GM19372 (cell line): ENCODE results near the gene ZBTB44.
"Not testable (repeated sequence)": the region's sequence is repeated elsewhere in the genome, so short reads cannot be mapped to it uniquely, and the experiment has no call there.

ENCODE experiments used
- ATAC-seq: cut with Tn5 transposase; IDR thresholded peaks from one replicate; pipeline ENCODE4 v1.9.1; 2021; ENCODE audit warnings: mild to moderate bottlenecking, low read depth, moderate library complexity; ENCODE audit not compliant: unreplicated experiment

ZBTB44 gene, protein sequence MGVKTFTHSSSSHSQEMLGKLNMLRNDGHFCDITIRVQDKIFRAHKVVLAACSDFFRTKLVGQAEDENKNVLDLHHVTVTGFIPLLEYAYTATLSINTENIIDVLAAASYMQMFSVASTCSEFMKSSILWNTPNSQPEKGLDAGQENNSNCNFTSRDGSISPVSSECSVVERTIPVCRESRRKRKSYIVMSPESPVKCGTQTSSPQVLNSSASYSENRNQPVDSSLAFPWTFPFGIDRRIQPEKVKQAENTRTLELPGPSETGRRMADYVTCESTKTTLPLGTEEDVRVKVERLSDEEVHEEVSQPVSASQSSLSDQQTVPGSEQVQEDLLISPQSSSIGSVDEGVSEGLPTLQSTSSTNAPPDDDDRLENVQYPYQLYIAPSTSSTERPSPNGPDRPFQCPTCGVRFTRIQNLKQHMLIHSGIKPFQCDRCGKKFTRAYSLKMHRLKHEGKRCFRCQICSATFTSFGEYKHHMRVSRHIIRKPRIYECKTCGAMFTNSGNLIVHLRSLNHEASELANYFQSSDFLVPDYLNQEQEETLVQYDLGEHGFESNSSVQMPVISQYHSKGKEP

DNA sequence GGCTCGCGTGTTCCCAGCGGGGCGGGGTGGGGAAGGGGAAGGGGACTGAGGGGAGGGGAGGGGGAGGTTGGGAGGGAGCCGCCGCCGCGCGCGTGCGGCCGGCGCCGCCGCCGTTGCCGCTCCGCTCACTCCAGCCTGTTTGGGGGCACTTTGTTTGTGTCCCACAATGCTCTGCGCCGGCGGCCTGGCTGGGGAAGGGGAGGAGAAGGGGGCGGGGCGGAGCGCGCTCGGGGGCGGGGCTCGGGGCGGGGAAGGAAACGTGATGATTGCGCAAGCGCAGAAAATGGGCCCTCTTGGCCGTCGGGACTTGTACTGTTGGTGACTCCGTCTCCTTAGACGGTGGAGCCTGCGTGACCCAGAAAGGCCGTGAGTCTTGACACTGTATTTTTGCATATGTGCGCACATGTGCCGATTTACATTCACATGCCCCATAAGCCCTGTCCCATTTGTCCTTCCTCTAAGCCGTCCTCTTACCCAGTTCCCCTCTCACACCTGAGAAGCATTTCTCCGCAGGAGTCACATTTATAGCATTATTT lies at the start of gene ZBTB44:
ZBTB44 (minus strand) TSS at position 168 of the 536 bp plus-strand sequence. CDS start 53,044 bp downstream, outside the sequence.
- peak; percentile 58 for ATAC-seq

DNA sequence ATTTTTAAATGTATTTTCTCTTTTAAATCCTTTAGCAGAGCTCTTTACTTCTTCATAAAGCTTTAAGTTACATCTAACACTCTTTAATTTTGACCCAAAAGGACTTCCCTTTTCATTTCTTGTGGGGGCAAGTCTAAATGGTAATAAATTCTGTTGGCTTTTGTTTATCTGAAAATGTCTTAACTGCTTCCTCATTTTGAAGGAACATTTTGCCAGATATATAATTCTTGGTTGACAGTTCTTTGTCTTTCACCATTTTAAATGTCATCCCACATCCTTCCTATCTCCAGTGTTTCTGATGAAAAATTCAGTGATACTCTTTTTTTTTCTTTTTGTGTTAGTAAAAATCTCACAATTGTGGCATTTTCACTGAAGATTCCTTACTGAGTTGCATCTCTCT lies 44.7 kb upstream of the ZBTB44 start:
- no peak for ATAC-seq

DNA sequence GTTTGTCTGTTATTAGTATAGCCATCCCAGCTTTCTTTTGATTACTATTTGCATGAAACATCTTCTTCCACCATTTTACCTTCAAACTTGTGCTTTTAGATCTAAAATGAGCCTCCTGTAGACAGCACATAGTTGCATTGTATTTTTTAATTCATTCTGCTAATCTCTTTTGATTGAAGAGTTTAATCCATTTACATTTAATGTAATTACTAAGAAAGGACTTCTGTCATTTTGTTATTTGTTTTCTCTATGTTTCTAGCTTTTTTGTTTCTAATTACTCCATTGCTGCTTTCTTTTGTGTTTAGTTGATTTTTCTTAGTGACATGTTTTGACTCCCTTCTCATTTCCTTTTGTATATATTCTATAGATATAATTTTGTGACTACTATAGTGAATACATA lies 43.7 kb upstream of the ZBTB44 start:
- ATAC-seq: no peak

GRCh38 chr11:130347261-130347660 lies 32.5 kb upstream of the ZBTB44 start:
- ATAC-seq: no peak

DNA sequence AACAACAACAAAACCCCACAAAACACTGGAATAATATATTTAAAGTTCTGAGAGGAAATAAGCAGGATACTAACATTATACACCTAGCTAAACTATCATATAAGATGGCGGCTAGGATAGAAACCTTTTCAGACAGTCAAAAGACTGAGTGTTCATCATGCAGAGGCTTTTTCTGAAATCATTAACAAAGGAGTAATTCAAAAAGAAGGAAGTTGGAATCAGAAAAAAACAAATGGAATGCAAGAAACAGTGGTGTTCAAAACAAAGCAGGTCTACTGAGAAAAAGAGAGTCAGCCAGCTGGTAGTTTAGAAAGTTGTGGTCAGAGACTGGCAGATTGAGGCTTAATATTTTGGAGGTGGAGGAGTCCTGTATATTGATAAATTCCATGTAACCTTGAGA lies 30.1 kb upstream of the ZBTB44 start:
- no peak for ATAC-seq

GRCh38 chr11:130340671-130341319 lies 26.1 kb upstream of the ZBTB44 start:
- no peak for ATAC-seq

GRCh38 chr11:130338667-130339066 lies 23.9 kb upstream of the ZBTB44 start:
- no peak for ATAC-seq

DNA sequence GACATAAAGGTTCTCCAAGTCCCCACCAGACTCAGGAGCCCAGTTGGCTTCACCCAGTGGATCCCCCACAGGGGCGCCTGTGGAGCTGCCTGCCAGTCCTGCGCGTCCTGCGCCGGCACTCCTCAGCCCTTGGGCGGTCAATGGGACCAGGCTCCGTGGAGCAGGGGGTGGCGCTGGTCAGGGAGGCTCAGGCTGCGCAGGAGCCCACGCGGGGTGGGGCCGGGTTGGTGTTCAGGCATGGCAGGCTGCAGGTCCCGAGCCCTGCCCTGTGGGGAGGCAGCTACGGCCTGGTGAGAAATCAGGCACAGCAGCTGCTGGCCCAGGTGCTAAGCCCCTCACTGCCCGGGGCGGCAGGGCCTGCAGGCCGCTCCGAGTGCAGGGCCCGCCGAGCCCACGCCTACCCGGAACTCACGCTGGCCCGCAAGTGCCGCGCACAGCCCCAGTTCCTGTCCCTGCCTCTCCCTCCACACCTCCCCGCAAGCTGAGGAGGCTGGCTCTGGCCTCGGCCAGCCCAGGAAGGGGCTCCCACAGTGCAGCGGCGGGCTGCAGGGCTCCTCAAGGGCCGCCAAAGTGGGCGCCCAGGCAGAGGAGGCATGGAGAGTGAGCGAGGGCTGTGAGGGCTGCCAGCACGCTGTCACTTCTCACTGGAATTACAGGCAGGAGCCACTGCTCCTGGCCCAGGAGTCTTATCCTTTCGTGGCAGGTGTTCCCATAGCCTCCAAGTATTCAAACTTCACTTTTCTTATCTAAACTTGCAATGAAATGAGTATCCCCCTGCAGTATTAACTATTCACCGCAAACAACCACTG lies 22.8 kb upstream of the ZBTB44 start:
- ATAC-seq: no peak

DNA sequence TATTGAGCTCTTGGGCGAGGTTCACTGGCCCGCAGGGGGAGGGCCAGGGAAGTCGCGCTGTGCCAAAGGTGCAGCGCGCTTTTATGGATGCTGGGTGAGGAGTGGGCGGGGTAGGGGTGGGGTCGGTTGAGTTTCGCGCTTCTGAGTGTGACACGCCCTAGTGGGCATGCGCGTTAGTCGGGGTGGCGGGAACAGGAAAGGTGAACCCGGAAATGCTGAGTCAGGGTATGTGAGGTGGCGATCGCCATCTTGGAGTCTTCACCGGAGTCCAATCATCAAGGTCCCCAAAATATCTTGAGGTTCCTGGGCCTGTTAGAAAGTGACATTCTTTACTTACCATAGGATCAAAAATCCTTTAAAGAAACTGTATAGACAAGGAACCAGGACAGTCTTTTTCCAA lies 16.7 kb upstream of the ZBTB44 start:
- not testable (repeated sequence) for ATAC-seq

DNA sequence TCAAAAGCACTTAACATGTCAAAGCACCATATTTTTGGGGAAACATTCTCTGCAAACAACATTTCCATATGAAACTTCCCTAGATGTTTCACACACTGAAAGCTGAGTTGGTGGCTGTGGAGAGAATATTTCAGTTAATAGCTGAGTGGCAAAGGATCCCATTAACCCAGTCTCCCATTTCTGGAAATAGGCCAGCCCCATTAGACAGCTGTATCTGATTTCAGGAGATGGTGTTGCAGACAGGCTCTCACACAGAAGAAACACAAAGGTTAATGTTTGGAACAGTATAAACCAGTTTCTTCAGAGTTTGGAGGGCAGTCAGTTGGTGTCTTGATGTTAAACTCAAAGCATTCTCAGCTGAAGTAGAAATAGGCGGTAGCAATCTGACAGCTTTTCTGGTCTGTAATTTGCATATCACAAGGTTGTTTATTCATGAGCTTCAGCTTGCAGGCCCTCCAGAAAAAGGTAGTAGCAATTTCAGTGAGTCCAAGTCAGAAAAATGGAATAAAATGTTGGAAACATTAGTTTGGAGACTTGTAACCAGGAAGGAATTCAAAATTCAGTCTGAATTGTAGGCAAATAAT lies 15.5 kb upstream of the ZBTB44 start:
- no peak for ATAC-seq

DNA sequence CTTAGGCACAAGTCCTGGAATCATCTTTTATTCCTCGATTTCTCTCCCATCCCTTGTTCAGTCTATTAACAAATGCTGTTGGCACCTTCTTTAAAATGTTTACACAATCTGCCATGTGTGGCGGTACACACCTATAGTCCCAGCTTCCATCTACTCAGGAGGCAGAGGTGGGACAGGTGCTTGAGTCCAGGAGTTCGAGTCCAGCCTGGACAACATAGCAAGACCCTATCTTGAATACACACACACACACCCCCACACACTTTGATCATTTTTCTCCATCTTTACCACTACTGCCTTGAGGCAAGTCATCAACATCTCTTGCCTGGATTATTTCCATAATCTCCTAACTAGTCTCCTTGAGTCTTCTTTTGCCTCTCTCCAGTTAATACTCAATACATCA lies 13.7 kb upstream of the ZBTB44 start:
- ATAC-seq: no peak

DNA sequence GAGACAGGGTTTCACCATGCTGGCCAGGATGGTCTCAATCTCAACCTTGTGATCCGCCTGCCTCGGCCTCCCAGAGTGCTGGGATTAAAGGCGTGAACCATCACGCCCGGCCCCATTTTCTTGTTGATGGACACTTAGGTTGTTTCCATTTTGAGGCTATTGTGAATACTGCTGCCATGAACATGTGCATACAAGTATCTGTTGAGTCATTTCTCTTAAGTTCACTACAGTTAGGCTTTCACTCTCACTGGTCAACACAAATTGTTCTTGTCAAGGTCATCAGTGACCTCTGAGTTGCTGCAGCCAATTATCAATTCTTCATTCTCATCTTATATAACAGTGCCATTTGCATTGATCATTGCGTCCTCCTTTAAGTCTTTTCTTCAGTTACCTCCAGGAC lies 13.0 kb upstream of the ZBTB44 start:
- ATAC-seq: no peak

- ATAC-seq: no peak
Measured at GRCh38 chr11:130325691-130326090, 11.0 kb upstream of the ZBTB44 start.

- ATAC-seq: no peak
Measured at GRCh38 chr11:130323452-130324450, 9.0 kb upstream of the ZBTB44 start.

- ATAC-seq: no peak
Measured at GRCh38 chr11:130322126-130322525, 7.4 kb upstream of the ZBTB44 start.

DNA sequence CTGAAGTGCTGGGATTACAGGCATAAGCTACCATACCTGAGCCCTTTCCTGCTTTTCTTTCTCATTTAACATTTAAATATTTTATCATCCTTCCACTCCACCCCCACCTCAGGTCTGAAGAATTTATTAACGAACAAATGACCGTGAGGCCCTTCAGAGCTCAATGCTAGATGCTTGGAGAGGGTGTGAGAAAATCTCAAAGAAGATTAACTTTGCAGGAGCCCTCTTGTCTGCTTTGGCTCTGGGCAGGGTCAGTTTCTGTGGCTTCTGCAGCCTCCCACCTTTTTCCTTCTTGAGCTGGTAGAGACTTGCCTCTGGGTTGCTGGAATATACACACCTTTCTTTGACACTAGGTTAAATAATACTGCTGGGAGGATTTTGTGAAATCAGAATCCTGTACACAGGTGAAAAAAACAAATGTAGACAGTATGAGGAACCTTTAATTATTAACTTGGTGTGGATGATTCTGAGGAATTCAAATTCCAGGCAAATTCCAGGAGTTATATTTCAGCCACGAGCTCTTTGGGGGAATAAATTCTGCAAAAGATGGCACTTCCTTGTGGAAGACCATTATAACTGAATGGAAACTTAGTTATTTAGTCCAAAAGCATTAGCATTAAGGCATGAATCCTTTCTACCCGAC lies 3.4 kb upstream of the ZBTB44 start:
- no peak for ATAC-seq

DNA sequence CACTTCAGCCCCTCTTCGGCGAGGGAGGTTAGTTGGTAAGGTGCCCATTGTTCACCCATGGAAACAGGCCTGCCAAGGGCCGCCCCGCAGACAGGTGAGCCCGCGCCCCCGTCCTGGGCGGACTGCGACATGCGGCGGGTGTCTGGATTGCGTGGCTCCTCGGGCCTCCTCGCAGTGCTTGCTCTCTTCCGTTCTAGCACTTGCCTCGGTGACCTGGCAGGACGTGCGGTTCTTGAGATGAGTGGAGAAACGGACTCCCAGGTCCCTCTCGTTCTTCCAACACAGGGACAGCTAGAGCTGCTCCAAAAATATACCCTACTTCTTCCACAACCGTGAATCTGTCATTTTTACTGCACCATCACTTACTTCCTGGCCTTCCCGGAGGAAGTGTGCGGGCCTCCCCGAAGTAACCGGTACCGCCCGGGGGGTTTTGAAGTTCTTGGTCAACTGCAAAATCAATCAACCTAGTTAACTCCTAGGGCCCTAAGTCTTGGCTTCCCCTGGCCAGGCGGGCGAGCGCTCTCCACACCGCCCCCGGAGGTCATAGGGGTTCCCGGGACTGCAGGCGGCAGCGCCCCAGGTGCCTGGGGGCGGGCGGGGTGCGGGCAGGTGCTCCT lies 745 bp upstream of the ZBTB44 start:
- no peak for ATAC-seq

- peak; percentile 55 for ATAC-seq
Measured at GRCh38 chr11:130314184-130314749, 450 bp downstream of the ZBTB44 start.
